HG02798 (cell line): ENCODE data around the gene SCIMP.

Source experiments
- ATAC-seq: cut with Tn5 transposase; IDR thresholded peaks from one replicate; pipeline ENCODE4 v1.9.1; 2021; ENCODE audit warnings: mild to moderate bottlenecking; ENCODE audit not compliant: unreplicated experiment, poor library complexity

SCIMP gene

GRCh38 chr17:5234645-5235576, at the start of gene SCIMP:
TSS of gene SCIMP (minus strand) at chr17:5234860. CDS start at chr17:5234755, 105 bp downstream.
- ATAC-seq = peak; percentile 49

GRCh38 chr17:5283571-5284315, 49.1 kb upstream of the SCIMP start:
- no peak for ATAC-seq

GRCh38 chr17:5282642-5283217, 48.1 kb upstream of the SCIMP start:
- no peak for ATAC-seq

- ATAC-seq = peak; percentile 91
Measured at GRCh38 chr17:5281814-5282641, 47.4 kb upstream of the SCIMP start, which contains the start of gene RABEP1. TSS of gene RABEP1 (plus strand) at chr17:5282284. CDS start at chr17:5282487, 203 bp downstream.

DNA sequence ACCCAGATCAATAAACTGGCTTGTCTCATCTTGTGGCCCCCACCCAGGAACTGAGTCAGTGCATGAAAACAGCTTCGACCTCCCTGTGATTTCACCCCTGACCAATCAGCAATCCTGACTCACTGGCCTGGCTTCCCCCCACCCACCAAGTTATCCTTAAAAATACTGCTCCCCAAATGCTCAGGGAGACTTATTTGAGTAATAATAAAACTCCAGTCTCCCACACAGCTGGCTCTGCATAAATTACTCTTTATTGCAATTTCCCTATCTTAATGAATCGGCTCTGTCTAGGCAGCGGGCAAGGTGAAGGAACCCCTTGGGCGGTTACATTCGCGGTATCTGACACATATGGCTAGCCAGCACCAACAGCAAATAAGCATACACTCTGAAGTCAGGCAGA, 37.7 kb upstream of the SCIMP start:
- ATAC-seq = no peak

GRCh38 chr17:5269241-5269960, 34.7 kb upstream of the SCIMP start:
- no peak for ATAC-seq

- no peak for ATAC-seq
Measured at GRCh38 chr17:5264893-5265292, 30.2 kb upstream of the SCIMP start.

GRCh38 chr17:5263441-5263840, 28.8 kb upstream of the SCIMP start:
- ATAC-seq = no peak

DNA sequence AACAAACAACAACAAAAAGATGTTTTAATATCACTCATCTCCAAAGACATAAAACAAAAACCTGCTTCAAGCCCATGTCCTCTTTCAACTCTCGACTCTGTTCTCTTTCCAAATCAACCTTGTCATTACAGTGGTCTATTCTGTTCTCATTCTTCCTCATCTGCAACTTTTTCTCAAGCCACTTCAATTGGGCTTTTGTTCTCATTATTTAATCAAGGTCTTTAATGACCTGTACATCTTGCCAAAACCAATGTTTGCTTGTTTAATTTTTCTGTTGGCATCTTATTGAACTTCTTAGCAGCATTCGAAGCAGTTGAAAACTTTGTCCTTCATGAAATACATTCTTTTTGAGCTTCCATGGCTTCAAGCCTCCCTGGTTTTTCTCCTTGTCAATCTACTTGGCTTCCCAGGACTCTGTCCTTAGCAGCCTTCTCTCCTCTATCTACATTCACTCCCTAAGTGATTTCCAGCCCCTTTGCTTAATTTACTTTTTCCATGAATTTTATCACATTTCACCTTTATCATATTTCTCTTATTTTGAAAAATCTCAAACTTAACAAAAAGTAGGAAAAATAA, 27.8 kb upstream of the SCIMP start:
- no peak for ATAC-seq

DNA sequence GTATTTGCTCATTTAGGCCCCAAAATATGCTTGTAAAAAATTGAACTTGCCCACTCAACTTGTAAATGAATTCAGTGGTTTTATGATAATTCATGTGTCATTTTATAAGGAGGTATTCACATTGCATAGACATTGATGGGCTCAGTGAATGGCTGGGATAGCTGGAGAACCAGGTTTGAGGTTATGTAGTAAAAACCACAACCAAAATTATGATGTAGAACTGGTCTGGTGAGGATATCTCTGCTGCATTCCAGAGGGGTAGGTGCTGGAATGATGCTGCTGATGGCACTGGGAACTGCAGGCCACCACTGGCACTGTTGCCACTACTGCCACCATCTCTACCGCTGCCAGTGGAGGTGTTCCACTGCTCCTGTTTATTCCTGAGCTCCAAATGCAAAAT, 25.9 kb upstream of the SCIMP start:
- ATAC-seq = no peak

DNA sequence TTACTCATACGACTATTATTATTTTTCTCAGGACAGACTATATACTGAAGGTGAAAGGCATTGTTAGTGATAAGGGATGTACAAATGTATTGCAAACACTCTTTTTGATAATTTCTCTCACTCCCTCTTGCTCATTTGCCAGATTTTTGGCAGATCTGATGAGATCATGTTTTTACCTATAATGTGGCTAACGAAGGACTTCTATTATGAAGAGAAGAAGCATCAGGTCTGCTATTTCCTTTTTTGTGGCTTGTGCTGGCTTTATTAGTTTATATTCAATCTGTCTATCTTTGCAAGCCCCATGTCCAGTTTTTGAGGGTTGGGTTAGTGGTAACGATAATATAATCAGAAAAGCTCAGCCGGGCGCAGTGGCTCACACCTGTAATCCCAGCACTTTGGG, 22.5 kb upstream of the SCIMP start:
- ATAC-seq = no peak

GRCh38 chr17:5254903-5255521, 20.4 kb upstream of the SCIMP start:
- no peak for ATAC-seq

GRCh38 chr17:5254414-5254813, 19.8 kb upstream of the SCIMP start:
- ATAC-seq = no peak

DNA sequence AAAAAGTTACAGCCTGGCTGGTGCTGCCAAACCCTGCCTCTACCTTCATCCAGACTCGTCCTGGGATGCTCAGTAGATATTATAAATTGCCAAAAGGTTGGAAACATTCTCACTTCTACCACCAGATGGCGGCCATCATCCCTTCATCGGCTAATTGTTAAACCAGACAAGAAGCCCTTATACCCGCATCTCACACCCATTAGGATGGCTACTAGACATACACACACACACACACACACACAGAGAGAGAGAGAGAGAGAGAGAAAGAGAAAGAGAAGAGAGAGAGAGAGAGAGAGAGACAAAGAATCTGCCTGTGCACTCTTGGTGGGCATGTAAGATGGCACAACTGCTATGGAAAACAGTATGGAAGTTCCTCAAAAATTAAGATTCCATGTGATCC, 15.0 kb upstream of the SCIMP start:
- ATAC-seq = no peak

DNA sequence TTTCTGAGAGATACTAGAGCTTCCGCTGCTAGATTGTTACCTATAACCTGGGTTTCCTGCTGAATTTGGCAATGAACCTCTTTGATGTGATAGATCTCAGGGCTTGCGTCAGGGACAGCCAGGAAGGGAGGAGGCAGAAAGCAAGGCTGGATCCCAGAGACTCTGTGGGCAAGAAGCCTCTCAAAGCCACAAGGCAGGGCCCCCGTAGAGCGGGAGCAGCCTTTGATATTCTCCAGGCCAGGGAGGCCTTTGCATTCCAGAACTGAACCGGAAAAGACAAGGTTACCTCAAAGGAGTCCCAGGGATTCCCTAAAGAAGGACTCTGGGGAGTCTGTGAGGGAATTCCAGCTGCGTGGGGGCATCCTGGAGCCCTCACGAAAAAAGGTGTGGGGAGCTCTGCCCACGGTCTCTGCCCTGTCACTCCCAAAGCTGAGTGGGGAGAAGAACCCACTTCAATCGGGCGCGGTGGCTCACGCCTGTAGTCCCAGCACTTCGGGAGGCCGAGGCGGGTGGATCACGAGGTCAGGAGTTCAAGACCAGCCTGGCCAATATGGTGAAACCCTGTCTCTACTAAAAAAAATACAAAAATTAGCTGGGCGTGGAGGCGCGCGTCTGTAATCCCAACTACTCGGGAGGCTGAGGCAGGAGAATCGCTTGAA, 14.3 kb upstream of the SCIMP start:
- ATAC-seq = no peak

DNA sequence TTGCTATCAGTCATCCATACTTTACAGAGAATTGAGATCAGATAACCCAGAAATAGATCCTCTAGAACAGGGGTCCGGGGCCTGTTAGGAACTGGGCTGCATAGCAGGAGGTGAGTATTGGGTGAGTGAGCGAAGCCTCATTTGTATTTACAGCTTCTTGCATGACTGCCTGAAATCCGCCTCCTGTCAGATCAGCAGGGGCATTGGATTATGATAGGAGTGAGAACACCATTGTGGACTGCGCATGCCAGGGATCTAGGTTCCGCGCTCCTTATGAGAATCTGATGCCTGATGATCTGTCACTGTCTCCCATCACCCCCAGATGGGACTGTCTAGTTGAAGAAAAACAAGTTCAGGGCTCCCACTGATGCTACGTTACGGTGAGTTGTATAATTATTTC, 13.0 kb upstream of the SCIMP start:
- no peak for ATAC-seq

- peak; percentile 41 for ATAC-seq
Measured at GRCh38 chr17:5241861-5242671, 7.4 kb upstream of the SCIMP start.
